MG63 (cell line): ENCODE measurements around the gene LMNTD2. TPM values are rescaled to one million over a fixed set of nuclear protein-coding genes. Genes with fewer than 3 reads are reported as not detected.

Experiments used
- DNase-seq: peaks from one replicate; pipeline ENCODE4 v3.0.0-alpha.2; 2020
- H3K27me3 ChIP-seq: fragments of 250-450 bp; sonication (Bioruptor Pico); 2 replicates; pipeline ENCODE4 v1.5.1; 2020; ENCODE audit warnings: mild to moderate bottlenecking, moderate library complexity
- H3K36me3 ChIP-seq: fragments of 250-450 bp; sonication (Bioruptor Pico); 2 replicates; pipeline ENCODE4 v1.5.1; 2020; ENCODE audit warnings: mild to moderate bottlenecking, moderate library complexity
- H3K4me3 ChIP-seq: fragments of 250-450 bp; sonication (Bioruptor Pico); 2 replicates; pipeline ENCODE4 v1.5.1; 2020; ENCODE audit warnings: mild to moderate bottlenecking, moderate library complexity
- H3K9me3 ChIP-seq: fragments of 250-450 bp; sonication (Bioruptor Pico); 2 replicates; pipeline ENCODE4 v1.5.1; 2020; ENCODE audit warnings: mild to moderate bottlenecking, moderate library complexity
- total RNA-seq: library from RNA; depleted of rRNA; stranded (reverse); fragments of >200 nt; shearing (Covaris generic); gene quantifications from 2 replicates; pipeline ENCODE4 v1.2.3, GENCODE V29; 2014; ENCODE audit warnings: low replicate concordance

The LMNTD2 gene
- total RNA-seq, 1 experiment from 2014 or later = 0.20 TPM

- Histone ChIP-seq H3K4me3 (no peak overlapping the region), H3K27me3 (no peaks in the 10 kb centered on the region), H3K36me3 (peaks cover 94% of the 10 kb centered on the region), H3K9me3 (no peaks in the 10 kb centered on the region)
- no peak for DNase-seq
Observed at GRCh38 chr11:592918-593317, 32.4 kb upstream of the LMNTD2 start.

DNA sequence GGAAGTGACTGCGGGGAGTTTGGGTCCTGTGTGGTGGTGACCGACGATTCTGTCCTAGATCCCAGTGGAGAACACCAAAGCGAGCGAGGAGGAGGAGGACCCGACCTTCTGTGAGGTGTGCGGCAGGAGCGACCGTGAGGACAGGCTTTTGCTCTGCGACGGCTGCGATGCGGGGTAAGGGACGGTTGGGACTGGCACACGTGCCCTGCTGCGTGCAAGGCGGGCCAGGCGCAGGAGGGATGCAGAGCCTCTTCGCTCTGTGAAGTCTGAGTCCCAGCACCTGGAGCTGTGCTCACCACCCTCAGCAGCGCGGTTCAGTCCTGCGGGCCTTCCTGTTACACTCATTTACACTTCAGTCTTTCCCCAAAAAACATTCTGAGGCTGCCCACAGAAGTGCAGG lies 32.0 kb upstream of the LMNTD2 start:
- no peaks in the 10 kb centered on the region for H3K9me3 ChIP-seq
- H3K36me3 ChIP-seq = peaks cover 95% of the 10 kb centered on the region
- no peak overlapping the region for H3K4me3 ChIP-seq
- DNase-seq = no peak
- no peaks in the 10 kb centered on the region for H3K27me3 ChIP-seq

DNA sequence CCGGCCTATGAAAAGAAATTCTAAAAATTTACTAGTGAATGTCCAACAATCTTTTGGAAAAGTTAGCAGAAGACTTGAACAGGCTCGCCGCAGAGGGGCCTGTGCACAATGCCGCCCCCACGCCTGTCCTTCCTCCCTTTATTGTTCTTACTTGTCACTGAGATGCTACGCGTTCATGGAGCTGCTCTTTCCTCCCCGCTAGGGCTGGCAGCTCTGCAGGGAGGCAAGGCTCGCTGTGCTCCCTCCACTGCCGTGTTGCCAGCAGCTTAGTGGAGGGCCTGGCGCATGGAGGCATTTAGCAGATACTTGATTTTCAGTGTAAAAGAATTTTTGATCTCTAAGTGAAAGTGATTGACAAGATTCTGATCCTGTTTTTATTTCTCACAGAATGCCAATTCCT lies 30.5 kb upstream of the LMNTD2 start:
- no peaks in the 10 kb centered on the region for H3K9me3 ChIP-seq
- no peaks in the 10 kb centered on the region for H3K27me3 ChIP-seq
- peaks cover 96% of the 10 kb centered on the region for H3K36me3 ChIP-seq
- DNase-seq = no peak
- H3K4me3 ChIP-seq = no peak overlapping the region

DNA sequence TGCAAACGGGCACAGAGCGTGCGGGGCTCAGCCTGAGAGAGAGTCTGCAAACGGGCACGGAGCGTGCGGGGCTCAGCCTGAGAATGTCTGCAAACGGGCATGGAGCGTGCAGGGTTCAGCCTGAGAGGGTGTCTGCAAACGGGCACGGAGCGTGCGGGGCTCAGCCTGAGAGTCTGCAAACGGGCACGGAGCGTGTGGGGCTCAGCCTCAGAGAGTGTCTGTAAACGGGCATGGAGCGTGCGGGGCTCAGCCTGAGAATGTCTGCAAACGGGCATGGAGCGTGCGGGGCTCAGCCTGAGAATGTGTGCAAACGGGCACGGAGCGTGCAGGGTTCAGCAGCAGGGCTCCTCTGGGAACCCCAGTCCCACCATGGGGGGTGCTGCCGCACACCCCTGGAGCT lies 29.3 kb upstream of the LMNTD2 start:
- no peak for DNase-seq
- Histone ChIP-seq H3K9me3 (no peaks in the 10 kb centered on the region), H3K36me3 (peaks cover 88% of the 10 kb centered on the region), H3K27me3 (no peaks in the 10 kb centered on the region), H3K4me3 (no peak overlapping the region)

GRCh38 chr11:587978-588380 lies 27.4 kb upstream of the LMNTD2 start:
- Histone ChIP-seq H3K27me3 (no peaks in the 10 kb centered on the region), H3K9me3 (no peaks in the 10 kb centered on the region), H3K4me3 (no peak overlapping the region), H3K36me3 (peaks cover 85% of the 10 kb centered on the region)
- DNase-seq = no peak

DNA sequence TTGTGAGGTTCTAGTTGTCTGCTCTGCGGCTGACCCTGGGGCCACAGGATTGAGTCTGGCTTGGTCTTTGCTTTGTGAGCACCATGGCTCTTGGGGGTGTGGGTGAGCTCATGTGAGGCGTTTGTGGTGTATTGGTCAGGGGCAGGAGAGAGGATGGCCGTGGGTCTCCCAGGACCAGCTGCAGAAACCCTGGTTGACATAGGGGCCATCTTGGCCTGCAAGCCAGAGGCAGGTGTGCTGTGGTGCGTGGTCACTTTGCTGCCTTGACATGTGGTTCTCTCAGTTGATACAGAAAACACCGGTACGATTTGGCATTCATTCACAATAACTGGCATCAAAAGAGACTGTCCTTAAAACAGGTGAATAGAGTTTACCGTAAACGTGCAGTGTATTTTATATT lies 27.0 kb upstream of the LMNTD2 start:
- Histone ChIP-seq H3K36me3 (peaks cover 85% of the 10 kb centered on the region), H3K27me3 (no peaks in the 10 kb centered on the region), H3K9me3 (no peaks in the 10 kb centered on the region), H3K4me3 (no peak overlapping the region)
- no peak for DNase-seq

DNA sequence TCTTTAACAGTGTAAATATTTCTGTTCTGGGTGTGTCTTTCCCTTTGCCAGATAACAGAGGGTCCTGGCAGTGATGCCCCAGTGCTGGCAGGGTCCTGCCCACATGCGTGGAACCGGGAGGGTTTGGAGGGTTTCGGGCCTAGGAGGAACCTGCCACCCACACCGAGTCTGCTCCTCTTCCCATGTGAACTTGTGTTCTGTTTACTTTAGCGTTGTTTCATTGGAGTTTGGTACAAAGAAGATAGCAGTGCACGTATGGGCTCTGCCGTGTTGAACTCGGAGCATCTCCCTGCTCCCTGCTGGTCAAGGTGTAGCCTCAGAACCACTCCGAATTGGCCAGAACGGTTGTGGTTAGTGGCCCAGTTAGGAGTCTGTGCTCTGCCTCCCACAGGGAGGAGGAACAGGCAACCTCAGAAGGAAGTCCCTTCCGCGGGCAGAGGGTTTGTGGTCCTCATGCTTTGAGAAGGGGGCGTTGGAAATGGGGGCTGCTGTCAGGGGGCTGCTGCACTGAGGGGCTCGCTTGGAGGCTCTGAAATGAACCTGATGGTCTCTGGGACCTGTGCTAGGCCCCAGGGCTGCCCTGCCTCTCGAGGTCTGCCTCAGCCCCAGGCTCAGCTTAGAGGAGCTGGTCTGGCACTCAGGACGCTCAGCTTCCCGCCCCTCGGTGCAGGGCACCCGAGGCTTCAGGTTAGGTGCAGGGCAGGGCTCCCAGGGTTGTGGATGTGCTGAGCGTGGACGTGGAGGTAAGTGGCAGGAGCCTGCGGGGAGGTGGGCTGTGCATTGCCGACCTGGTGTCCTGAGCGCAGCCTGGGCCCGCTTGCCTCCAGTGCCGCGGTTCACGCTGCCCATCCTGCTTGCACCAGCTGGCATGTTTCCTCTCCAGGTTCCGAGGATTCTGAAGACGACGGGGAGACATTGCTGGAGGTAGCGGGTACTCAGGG lies 26.1 kb upstream of the LMNTD2 start:
- peaks cover 86% of the 10 kb centered on the region for H3K36me3 ChIP-seq
- no peaks in the 10 kb centered on the region for H3K27me3 ChIP-seq
- no peak overlapping the region for H3K4me3 ChIP-seq
- no peaks in the 10 kb centered on the region for H3K9me3 ChIP-seq
- no peak for DNase-seq

GRCh38 chr11:584287-584686 lies 23.7 kb upstream of the LMNTD2 start:
- no peak overlapping the region for H3K4me3 ChIP-seq
- no peaks in the 10 kb centered on the region for H3K9me3 ChIP-seq
- peaks cover 86% of the 10 kb centered on the region for H3K36me3 ChIP-seq
- DNase-seq = no peak
- H3K27me3 ChIP-seq = no peaks in the 10 kb centered on the region

- no peaks in the 10 kb centered on the region for H3K27me3 ChIP-seq
- no peaks in the 10 kb centered on the region for H3K9me3 ChIP-seq
- DNase-seq = no peak
- no peak overlapping the region for H3K4me3 ChIP-seq
- H3K36me3 ChIP-seq = peaks cover 83% of the 10 kb centered on the region
Observed at GRCh38 chr11:581752-582151, 21.2 kb upstream of the LMNTD2 start.

DNA sequence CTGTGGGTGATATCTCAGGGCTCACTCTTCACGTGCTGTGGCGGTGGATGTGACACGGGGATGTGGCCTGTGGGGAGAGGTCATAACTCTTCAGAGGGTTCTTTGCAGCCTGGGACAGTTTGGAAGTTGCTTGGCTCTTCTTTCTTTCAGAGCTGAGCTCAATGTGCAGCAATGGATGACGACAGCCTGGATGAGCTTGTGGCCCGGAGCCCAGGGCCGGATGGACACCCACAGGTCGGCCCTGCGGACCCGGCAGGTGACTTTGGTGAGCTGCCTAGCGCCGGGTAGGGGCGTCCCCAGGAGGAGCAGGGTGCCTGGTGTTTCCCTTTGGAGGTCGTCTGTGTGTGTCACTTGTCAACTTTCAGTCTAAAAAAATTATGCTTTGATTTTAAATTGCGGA lies 20.8 kb upstream of the LMNTD2 start:
- DNase-seq = no peak
- Histone ChIP-seq H3K27me3 (no peaks in the 10 kb centered on the region), H3K4me3 (no peak overlapping the region), H3K9me3 (no peaks in the 10 kb centered on the region), H3K36me3 (peaks cover 79% of the 10 kb centered on the region)

- DNase-seq = no peak
- H3K4me3 ChIP-seq = no peak overlapping the region
- H3K36me3 ChIP-seq = peaks cover 72% of the 10 kb centered on the region
- H3K27me3 ChIP-seq = no peaks in the 10 kb centered on the region
- H3K9me3 ChIP-seq = peaks cover 2% of the 10 kb centered on the region; the same call in 1 of the 2 replicates
Observed at GRCh38 chr11:579830-580601, 19.5 kb upstream of the LMNTD2 start.

DNA sequence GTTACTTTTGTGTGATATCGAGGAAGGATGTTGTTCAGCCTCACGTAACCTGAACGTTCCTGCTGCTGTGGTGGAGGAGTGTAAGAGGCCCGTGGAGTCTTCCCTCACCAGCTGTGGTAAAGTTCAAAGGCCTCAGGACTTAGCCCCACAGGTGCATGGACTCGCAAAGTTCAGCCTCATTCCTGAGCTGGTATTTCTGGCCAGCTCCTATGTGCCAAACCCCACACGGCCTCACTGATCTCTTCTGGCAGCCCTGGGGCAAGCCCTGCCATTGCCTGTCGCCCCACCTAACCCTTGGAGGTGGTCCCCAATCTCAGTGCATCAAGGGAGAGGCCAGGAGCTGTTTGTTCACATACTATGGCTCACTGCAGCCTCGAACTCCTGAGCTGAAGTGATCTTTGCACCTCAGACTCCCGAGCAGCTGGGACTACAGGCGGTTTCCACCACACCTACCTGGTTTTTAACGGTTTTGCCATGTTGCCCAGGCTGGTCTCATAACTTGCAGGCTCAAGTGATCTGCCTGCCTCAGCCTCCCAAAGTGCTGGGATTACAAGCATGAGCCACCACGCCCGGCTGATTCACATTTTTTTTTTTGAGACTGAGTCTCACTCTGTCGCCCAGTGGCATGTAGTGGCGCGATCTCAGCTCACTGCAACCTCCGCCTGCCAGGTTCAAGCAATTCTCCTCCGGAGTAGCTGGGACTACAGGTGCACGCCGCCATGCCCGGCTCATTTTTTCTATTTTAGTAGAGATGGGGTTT lies 17.9 kb upstream of the LMNTD2 start:
- peak overlapping the region; percentile 100 for H3K4me3 ChIP-seq
- peaks cover 61% of the 10 kb centered on the region for H3K36me3 ChIP-seq
- H3K27me3 ChIP-seq = no peaks in the 10 kb centered on the region
- H3K9me3 ChIP-seq = peaks cover 2% of the 10 kb centered on the region; the same call in 1 of the 2 replicates
- DNase-seq = no peak

GRCh38 chr11:577611-577894 lies 17.0 kb upstream of the LMNTD2 start:
- H3K4me3 ChIP-seq = peak overlapping the region; percentile 100
- H3K9me3 ChIP-seq = peaks cover 2% of the 10 kb centered on the region; the same call in 1 of the 2 replicates
- peaks cover 52% of the 10 kb centered on the region for H3K36me3 ChIP-seq
- no peak for DNase-seq
- no peaks in the 10 kb centered on the region for H3K27me3 ChIP-seq

DNA sequence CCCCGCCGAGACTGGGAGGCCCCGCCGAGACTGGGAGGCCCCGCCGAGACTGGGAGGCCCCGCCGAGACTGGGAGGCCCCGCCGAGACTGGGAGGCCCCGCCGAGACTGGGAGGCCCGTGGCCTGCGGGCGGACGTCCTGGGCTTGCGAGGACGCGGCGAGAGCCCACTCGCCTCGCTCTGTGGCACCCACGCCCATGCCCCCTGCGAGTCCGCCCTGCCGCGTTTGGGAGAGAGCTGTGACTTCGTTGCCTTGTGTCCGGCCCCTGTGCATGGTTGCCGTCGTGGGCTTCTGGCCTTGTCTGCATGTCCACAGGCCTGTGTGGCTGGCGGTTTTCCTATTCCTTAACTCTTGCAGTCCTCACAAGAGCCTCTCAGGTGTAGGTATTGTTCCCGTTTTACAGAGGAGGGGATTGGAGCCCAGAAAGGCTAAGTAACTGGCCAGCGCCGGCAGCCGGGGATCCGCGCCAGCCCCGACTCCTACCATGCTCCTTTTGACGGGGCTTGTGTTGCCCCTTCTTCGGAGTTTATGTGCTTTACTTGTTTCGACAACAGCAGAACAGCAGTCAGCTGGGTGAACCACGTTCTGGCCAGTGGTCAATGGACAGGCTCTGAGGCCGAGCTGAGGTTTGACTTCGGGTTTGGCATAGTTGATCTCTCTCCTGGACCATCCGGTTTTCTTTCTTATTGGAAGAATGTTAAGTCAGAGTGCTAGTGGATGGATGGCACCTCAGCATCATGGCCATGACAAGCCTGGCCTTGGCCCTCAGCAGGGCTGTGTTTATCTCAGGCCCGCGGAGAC lies 16.5 kb upstream of the LMNTD2 start:
- H3K36me3 ChIP-seq = peaks cover 46% of the 10 kb centered on the region
- no peak for DNase-seq

DNA sequence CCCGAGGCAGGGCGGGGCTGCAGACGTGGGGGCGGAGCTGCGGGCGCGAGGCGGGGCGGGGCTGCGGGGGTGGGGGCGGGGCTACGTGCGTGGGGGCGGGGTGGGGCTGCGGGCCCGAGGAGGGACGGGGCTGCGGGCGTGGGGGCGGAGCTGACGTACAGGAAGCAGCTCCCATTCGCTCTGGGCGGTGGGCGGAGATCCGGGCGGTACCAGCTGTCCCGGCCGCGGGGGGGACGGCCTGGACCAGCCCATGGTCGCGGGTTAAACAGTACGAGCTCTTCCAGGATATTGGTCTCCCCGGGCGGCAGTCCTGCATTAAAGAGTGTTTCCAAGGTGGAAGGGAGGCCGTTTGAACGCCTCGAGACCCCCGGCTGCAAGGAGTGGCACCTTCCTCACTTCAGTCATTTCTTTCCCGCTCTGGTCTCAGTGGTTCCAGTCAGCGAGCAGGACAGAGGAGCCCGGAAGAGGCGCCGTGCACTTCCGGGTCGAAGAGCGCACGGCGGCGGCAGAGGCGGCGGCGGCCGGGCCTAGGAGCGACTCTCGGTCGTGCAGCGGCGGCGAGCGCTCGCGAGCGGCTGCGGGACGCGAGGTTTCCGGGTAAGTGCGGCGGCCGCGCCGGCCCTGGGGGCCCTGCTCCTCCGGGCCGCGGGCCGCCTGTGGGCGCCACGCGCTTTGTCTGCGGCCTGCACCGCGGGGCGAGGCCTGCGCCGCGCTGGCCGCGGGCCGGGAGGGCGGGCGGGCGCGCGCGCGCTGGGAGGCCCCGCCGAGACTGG lies 15.6 kb upstream of the LMNTD2 start, which contains the start of gene PHRF1:
TSS of gene PHRF1 (plus strand) at position 475 of the 773 bp plus-strand sequence. CDS start 5,043 bp downstream, outside the sequence.
- H3K4me3 ChIP-seq = peak within 1 kb of the TSS; percentile 100
- H3K9me3 ChIP-seq = peaks cover 2% of the 10 kb centered on the region; the same call in 1 of the 2 replicates
- peaks cover 38% of the 10 kb centered on the region for H3K36me3 ChIP-seq
- peak; percentile 96 for DNase-seq
- no peaks in the 10 kb centered on the region for H3K27me3 ChIP-seq

More for the DNA sequence above, 16.5 kb upstream of the LMNTD2 start:
- Histone ChIP-seq H3K27me3 (no peaks in the 10 kb centered on the region), H3K9me3 (peaks cover 2% of the 10 kb centered on the region; the same call in 1 of the 2 replicates), H3K4me3 (peak overlapping the region; percentile 100)
